GM18951 (cell line): Measurements from ENCODE around the gene RPP21.
A peak's percentile ranks its signal among the peaks of the same experiment; 100 is the strongest.

Experiments
- POLR2A ChIP-seq: IDR thresholded peaks from 4 replicates; pipeline ENCODE4 v1.6.1; 2011; ENCODE audit warnings: mild to moderate bottlenecking; ENCODE audit not compliant: insufficient read length, insufficient read depth; ENCODE audit errors: extremely low read depth
- in situ Hi-C: fragments of 300-500 bp; cut with MboI; formaldehyde crosslinking; loops from one replicate; pipeline ENCODE4 v1.12.0; 2022; ENCODE audit warnings: low sequenced_read_pairs, mixed read lengths, inconsistent platforms; ENCODE audit not compliant: unreplicated experiment

The RPP21 gene

DNA sequence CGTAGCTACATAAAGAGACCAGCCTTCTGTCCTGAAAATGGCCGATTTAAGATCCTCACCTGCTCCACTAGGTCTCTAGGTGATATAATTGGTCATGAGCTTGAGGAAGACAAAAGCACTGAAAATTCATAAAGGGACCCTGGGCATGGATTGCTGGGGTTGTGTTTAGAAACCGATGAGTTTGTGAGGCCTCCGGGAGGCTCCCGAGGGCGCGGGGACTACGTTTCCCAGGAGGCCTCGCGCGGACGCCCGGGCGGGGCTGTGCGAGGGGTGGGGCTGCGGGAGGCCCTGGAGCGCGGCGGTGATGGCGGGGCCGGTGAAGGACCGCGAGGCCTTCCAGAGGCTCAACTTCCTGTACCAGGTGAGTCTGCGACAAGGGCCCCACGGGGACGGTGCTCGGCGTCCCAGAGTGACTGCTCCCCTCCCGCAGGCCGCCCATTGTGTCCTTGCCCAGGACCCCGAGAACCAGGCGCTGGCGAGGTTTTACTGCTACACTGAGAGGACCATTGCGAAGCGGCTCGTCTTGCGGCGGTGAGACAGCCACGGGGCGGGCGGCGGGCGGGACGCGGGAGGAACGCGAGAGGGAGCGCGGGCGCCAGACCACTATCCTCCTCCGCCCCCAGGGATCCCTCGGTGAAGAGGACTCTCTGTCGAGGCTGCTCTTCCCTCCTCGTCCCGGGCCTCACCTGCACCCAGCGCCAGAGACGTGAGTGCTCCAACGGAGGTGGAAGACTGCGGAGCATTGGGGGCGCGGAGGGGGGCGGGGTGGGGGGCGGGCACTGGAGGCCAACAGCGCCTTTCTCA lies at the start of gene RPP21:
Gene RPP21 (plus strand): TSS at position 289 of the 804 bp plus-strand sequence. CDS start 16 bp downstream, at position 305.
- in situ Hi-C loops, result no loop called here
- peak; percentile 91 for TF ChIP-seq POLR2A

DNA sequence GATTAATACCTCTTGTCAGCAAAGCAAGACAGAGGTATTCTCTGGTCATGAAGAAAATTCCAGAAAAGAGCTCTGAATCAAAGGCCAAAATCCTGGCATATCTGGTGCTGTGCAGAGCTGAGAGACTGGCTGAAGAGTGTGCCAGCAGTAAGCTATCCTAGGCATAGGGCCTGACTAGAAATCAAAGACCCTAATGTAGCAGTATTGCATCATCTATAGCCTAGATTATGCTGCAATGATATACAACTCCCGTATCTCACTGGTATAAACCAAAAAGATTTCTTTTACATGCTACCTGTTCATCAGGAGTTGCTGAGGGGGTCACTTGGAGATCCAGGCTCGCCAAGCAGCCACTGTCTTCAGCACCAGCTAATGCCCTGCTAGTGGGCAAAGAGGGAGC lies 49.1 kb upstream of the RPP21 start:
- no peak for TF ChIP-seq POLR2A
- in situ Hi-C loops, result no loop called here

GRCh38 chr6:30304002-30304401 lies 41.0 kb upstream of the RPP21 start:
- TF ChIP-seq POLR2A, result no peak
- in situ Hi-C loops, result no loop called here

- TF ChIP-seq POLR2A, result no peak
- in situ Hi-C loops, result no loop called here
Observed at GRCh38 chr6:30311101-30311500, 33.9 kb upstream of the RPP21 start.

GRCh38 chr6:30311671-30312070 lies 33.3 kb upstream of the RPP21 start:
- in situ Hi-C loops, result no loop called here
- no peak for TF ChIP-seq POLR2A

DNA sequence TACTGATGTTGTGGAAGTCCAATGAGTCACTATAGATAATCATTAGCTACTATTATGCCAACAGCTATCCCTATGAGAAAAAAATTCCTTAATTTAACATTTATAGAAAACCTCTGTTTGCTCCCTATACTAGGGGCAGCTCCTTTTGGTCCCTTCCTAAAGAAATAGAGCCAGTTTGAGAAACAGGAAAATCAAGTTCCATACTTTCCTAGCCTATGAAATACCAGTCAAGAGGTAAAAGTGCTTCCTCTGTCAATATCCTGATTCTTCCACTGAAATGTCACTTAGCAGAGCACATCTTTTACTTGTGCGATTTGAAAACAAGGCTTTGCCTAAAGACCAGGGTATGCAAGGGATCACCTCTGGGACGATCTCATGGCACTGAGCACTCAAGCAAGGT lies 32.7 kb upstream of the RPP21 start:
- TF ChIP-seq POLR2A, result no peak
- in situ Hi-C loops, result no loop called here

DNA sequence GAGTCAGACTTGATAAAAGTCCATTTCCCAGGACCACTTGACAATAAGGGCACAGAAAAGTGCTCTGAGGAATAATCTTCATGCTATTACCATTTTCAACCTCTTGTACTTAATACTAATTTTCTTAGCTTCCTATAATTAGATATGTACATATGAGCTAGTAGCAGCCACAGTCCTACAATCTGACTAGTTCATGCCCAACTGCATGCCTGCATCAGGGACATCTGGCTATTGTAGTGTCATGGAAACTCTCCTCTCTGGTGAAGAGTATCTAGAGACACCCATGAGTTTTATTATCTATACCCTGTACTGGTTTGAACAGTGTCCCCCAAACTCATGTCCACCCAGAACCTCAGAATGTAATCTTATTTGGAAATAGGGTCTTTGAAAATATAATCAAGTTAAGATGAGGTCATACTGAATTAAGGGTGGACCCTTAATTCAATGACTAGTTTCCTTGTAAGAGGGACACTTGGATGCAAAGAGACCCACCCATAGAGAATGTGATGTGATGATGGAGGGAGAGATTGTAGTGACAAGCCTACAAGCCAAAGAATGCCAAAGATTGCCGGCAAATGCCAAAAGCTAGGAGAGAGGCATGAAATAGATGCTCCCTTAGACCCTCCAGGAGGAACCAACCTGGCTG lies 32.2 kb upstream of the RPP21 start:
- TF ChIP-seq POLR2A, result no peak
- in situ Hi-C loops, result no loop called here

- in situ Hi-C loops, result no loop called here
- TF ChIP-seq POLR2A, result no peak
Observed at GRCh38 chr6:30315156-30315555, 29.8 kb upstream of the RPP21 start.

- in situ Hi-C loops, result no loop called here
- TF ChIP-seq POLR2A, result no peak
Observed at GRCh38 chr6:30317913-30318589, 26.9 kb upstream of the RPP21 start.

GRCh38 chr6:30319146-30319835 lies 25.7 kb upstream of the RPP21 start:
- no peak for TF ChIP-seq POLR2A
- in situ Hi-C loops, result no loop called here

- TF ChIP-seq POLR2A, result no peak
- in situ Hi-C loops, result no loop called here
Observed at GRCh38 chr6:30321692-30322388, 23.1 kb upstream of the RPP21 start.
